HepG2 (cell line): ENCODE data around the gene CIAPIN1.

Experiments
- CHD4 ChIP-seq: fragments of 200-600 bp; sonication (generic); IDR thresholded peaks from 2 replicates; pipeline ENCODE4 v1.7.0; 2017; ENCODE audit warnings: mild to moderate bottlenecking, low read length, borderline replicate concordance
- HDAC2 ChIP-seq: sonication (generic); formaldehyde crosslinking; IDR thresholded peaks from 2 replicates; pipeline ENCODE4 v1.4.0; 2020; ENCODE audit warnings: missing genetic modification reagents
- KLF12 ChIP-seq: sonication (generic); formaldehyde crosslinking; IDR thresholded peaks from 2 replicates; pipeline ENCODE4 v1.4.0; 2020; ENCODE audit warnings: missing genetic modification reagents, borderline replicate concordance
- NFE2 ChIP-seq: sonication (generic); formaldehyde crosslinking; IDR thresholded peaks from 2 replicates; pipeline ENCODE4 v1.4.0; 2020; ENCODE audit warnings: missing genetic modification reagents
- NONO ChIP-seq, 2 experiments: fragments of 450-650 bp in 1 of 2; sonication (generic) in 1 of 2; formaldehyde crosslinking in 1 of 2; IDR thresholded peaks in 1 of 2; conservative IDR thresholded peaks in 1 of 2; 2 replicates each; pipeline versions ENCODE4 v1.6.1 to v1.8.0; 2017 to 2022; ENCODE audit warnings: mild to moderate bottlenecking in 1 of 2, missing genetic modification reagents in 1 of 2, moderate library complexity in 1 of 2
- YY1 ChIP-seq: IDR thresholded peaks from 2 replicates; pipeline ENCODE4 v1.6.1; 2011; ENCODE audit warnings: low read length, low read depth, moderate library complexity, mild to moderate bottlenecking; ENCODE audit not compliant: insufficient read depth, insufficient replicate concordance
- ZNF558 ChIP-seq: sonication (generic); formaldehyde crosslinking; IDR thresholded peaks from 2 replicates; pipeline ENCODE4 v1.9.0; 2022; ENCODE audit warnings: mild to moderate bottlenecking, missing genetic modification reagents, borderline replicate concordance
- ZZZ3 ChIP-seq: sonication (generic); formaldehyde crosslinking; IDR thresholded peaks from 2 replicates; pipeline ENCODE4 v1.4.0; 2020; ENCODE audit warnings: missing genetic modification reagents, mild to moderate bottlenecking, borderline replicate concordance
- TF ChIP-seq, protein P1 (sequence below): sonication (generic); formaldehyde crosslinking; IDR thresholded peaks from 2 replicates; pipeline ENCODE4 v1.5.0; 2020; ENCODE audit warnings: mild to moderate bottlenecking, missing genetic modification reagents, moderate library complexity
- TF ChIP-seq, protein P2 (sequence below): sonication (generic); formaldehyde crosslinking; IDR thresholded peaks from 2 replicates; pipeline ENCODE4 v1.5.0; 2020; ENCODE audit warnings: mild to moderate bottlenecking, missing genetic modification reagents
- TF ChIP-seq, protein P3 (sequence below): sonication (generic); formaldehyde crosslinking; IDR thresholded peaks from 2 replicates; pipeline ENCODE4 v1.4.0; 2020; ENCODE audit warnings: mild to moderate bottlenecking, missing genetic modification reagents

DNA sequence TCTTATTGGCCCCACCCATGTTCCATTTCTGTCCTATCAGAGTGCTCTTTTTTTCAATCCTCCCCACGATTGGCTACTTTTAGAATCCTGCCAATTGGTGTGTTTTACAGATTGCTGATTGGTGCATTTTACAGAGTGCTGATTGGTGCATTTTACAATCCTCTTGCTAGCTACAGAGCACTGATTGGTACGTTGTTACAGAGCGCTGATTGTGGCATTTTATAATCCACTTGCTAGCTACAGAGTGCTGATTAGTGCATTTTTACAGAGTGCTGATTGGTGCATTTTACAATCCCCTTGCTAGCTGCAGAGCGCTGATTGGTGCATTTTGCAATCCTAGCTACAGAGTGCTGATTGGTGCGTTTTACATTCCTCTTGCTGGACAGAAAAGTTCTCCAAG is 52.2 kb downstream of the CIAPIN1 start:
- TF ChIP-seq ZZZ3 (CRISPR knock-in tag) (no peak), HDAC2 (CRISPR knock-in tag) (no peak), NFE2 (CRISPR knock-in tag) (no peak), ZNF558 (CRISPR knock-in tag) (no peak), NONO (IDR thresholded peaks at IDR 0.05) (no peak), NONO (CRISPR knock-in tag; conservative IDR thresholded peaks at IDR 0.05) (no peak), CHD4 (no peak), KLF12 (CRISPR knock-in tag) (no peak), YY1 (no peak)
- TF ChIP-seq, protein P1, sequence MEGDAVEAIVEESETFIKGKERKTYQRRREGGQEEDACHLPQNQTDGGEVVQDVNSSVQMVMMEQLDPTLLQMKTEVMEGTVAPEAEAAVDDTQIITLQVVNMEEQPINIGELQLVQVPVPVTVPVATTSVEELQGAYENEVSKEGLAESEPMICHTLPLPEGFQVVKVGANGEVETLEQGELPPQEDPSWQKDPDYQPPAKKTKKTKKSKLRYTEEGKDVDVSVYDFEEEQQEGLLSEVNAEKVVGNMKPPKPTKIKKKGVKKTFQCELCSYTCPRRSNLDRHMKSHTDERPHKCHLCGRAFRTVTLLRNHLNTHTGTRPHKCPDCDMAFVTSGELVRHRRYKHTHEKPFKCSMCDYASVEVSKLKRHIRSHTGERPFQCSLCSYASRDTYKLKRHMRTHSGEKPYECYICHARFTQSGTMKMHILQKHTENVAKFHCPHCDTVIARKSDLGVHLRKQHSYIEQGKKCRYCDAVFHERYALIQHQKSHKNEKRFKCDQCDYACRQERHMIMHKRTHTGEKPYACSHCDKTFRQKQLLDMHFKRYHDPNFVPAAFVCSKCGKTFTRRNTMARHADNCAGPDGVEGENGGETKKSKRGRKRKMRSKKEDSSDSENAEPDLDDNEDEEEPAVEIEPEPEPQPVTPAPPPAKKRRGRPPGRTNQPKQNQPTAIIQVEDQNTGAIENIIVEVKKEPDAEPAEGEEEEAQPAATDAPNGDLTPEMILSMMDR (CRISPR knock-in tag): no peak
- TF ChIP-seq, protein P2, sequence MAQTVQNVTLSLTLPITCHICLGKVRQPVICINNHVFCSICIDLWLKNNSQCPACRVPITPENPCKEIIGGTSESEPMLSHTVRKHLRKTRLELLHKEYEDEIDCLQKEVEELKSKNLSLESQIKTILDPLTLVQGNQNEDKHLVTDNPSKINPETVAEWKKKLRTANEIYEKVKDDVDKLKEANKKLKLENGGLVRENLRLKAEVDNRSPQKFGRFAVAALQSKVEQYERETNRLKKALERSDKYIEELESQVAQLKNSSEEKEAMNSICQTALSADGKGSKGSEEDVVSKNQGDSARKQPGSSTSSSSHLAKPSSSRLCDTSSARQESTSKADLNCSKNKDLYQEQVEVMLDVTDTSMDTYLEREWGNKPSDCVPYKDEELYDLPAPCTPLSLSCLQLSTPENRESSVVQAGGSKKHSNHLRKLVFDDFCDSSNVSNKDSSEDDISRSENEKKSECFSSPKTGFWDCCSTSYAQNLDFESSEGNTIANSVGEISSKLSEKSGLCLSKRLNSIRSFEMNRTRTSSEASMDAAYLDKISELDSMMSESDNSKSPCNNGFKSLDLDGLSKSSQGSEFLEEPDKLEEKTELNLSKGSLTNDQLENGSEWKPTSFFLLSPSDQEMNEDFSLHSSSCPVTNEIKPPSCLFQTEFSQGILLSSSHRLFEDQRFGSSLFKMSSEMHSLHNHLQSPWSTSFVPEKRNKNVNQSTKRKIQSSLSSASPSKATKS (CRISPR knock-in tag): no peak
- TF ChIP-seq, protein P3, sequence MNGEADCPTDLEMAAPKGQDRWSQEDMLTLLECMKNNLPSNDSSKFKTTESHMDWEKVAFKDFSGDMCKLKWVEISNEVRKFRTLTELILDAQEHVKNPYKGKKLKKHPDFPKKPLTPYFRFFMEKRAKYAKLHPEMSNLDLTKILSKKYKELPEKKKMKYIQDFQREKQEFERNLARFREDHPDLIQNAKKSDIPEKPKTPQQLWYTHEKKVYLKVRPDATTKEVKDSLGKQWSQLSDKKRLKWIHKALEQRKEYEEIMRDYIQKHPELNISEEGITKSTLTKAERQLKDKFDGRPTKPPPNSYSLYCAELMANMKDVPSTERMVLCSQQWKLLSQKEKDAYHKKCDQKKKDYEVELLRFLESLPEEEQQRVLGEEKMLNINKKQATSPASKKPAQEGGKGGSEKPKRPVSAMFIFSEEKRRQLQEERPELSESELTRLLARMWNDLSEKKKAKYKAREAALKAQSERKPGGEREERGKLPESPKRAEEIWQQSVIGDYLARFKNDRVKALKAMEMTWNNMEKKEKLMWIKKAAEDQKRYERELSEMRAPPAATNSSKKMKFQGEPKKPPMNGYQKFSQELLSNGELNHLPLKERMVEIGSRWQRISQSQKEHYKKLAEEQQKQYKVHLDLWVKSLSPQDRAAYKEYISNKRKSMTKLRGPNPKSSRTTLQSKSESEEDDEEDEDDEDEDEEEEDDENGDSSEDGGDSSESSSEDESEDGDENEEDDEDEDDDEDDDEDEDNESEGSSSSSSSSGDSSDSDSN: no peak
